Activated CD8-positive, alpha-beta memory T cell treated with anti-CD3 and anti-CD28 coated beads, Interleukin-2, amount 50 U/mL, for 1 hour (primary cell): ENCODE measurements around the gene FLNB.
"Not testable (repeated sequence)": the region's sequence is repeated elsewhere in the genome, so short reads cannot be mapped to it uniquely, and the experiment has no call there.

Experiments
- DNase-seq: peaks from one replicate; pipeline ENCODE4 v3.0.0-alpha.2; 2020; ENCODE audit errors: extremely low read depth

FLNB gene

GRCh38 chr3:58052373-58053273 lies 44.4 kb downstream of the FLNB start:
- DNase-seq = no peak

GRCh38 chr3:58054652-58055051 lies 46.4 kb downstream of the FLNB start:
- DNase-seq = no peak

GRCh38 chr3:58055314-58055713 lies 47.1 kb downstream of the FLNB start:
- no peak for DNase-seq

- DNase-seq = not testable (repeated sequence)
Observed at GRCh38 chr3:58055891-58056290, 47.7 kb downstream of the FLNB start.

- DNase-seq = no peak
Observed at GRCh38 chr3:58058361-58059263, 50.4 kb downstream of the FLNB start.

GRCh38 chr3:58059349-58060321 lies 51.4 kb downstream of the FLNB start:
- no peak for DNase-seq

- DNase-seq = no peak
Observed at GRCh38 chr3:58062472-58062871, 54.2 kb downstream of the FLNB start.

- no peak for DNase-seq
Observed at GRCh38 chr3:58063022-58063815, 55.0 kb downstream of the FLNB start.

GRCh38 chr3:58064923-58065638 lies 56.9 kb downstream of the FLNB start:
- no peak for DNase-seq

- DNase-seq = no peak
Observed at GRCh38 chr3:58065700-58066167, 57.5 kb downstream of the FLNB start.

GRCh38 chr3:58066842-58067241 lies 58.6 kb downstream of the FLNB start:
- no peak for DNase-seq

GRCh38 chr3:58068122-58068809 lies 60.0 kb downstream of the FLNB start:
- DNase-seq = no peak

GRCh38 chr3:58071480-58071971 lies 63.3 kb downstream of the FLNB start:
- DNase-seq = no peak

GRCh38 chr3:58072052-58072762 lies 64.0 kb downstream of the FLNB start:
- no peak for DNase-seq

- no peak for DNase-seq
Observed at GRCh38 chr3:58072763-58073130, 64.5 kb downstream of the FLNB start.

- DNase-seq = no peak
Observed at GRCh38 chr3:58073301-58074108, 65.3 kb downstream of the FLNB start.

GRCh38 chr3:58074116-58074715 lies 66.0 kb downstream of the FLNB start:
- no peak for DNase-seq
